IPS-18a (cell line): ENCODE results near the gene SPTLC2.
"Not testable (repeated sequence)": the region's sequence is repeated elsewhere in the genome, so short reads cannot be mapped to it uniquely, and the experiment has no call there.

ENCODE experiments used
- H3K27ac ChIP-seq: one replicate; pipeline ENCODE4 v1.5.1; 2013; ENCODE audit warnings: low read length
- H3K27me3 ChIP-seq: one replicate; pipeline ENCODE4 v1.6.1; 2013; ENCODE audit warnings: mild to moderate bottlenecking, low read length; ENCODE audit not compliant: control insufficient read depth, insufficient read depth
- H3K36me3 ChIP-seq: one replicate; pipeline ENCODE4 v1.6.1; 2013; ENCODE audit warnings: low read depth, low read length; ENCODE audit not compliant: control insufficient read depth
- H3K4me1 ChIP-seq: one replicate; pipeline ENCODE4 v1.6.1; 2013; ENCODE audit warnings: low read depth, low read length; ENCODE audit not compliant: control insufficient read depth
- H3K4me3 ChIP-seq: one replicate; pipeline ENCODE4 v1.5.1; 2013; ENCODE audit warnings: low read length
- H3K9ac ChIP-seq: one replicate; pipeline ENCODE4 v1.6.1; 2013; ENCODE audit warnings: mild to moderate bottlenecking, low read length, moderate library complexity
- H3K9me3 ChIP-seq: one replicate; pipeline ENCODE4 v1.6.1; 2013; ENCODE audit warnings: low read depth, low read length; ENCODE audit not compliant: control insufficient read depth

SPTLC2 gene

GRCh38 chr14:77616454-77617229 is at the start of gene SPTLC2:
SPTLC2 (minus strand) TSS chr14:77616637; CDS start chr14:77616579, 58 bp downstream.
- peak within 1 kb of the TSS; percentile 89 for H3K4me3 ChIP-seq
- H3K9ac ChIP-seq, result peak within 1 kb of the TSS; percentile 59
- H3K36me3 ChIP-seq, result no peaks in the 10 kb centered on the region
- H3K27me3 ChIP-seq, result no peaks in the 10 kb centered on the region
- peaks cover 8% of the 10 kb centered on the region for H3K4me1 ChIP-seq
- H3K9me3 ChIP-seq, result no peaks in the 10 kb centered on the region
- H3K27ac ChIP-seq, result no peak within 1 kb of the TSS

DNA sequence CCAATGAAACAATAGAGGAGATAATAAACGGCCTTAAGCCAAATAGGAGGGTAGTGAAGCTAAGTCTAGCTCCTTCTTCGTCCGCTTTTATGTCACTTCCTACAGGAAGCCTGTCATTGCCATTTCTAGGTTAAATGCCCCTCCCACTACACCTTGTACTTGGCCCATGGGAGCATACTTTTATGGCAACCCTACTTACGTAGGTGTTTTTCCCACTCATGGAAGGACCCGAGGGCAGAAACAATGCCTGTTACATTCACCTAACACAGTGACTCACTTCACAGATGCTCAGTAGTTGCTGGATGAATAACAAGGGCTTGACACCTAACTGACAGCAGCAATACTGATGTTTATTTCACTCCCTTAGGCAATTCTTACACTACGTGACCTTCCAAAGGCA is 46.9 kb upstream of the SPTLC2 start:
- Histone ChIP-seq H3K4me1 (no peaks in the 10 kb centered on the region), H3K9ac (no peak overlapping the region), H3K36me3 (no peaks in the 10 kb centered on the region), H3K4me3 (no peak overlapping the region), H3K9me3 (no peaks in the 10 kb centered on the region), H3K27ac (no peak overlapping the region), H3K27me3 (no peaks in the 10 kb centered on the region)

DNA sequence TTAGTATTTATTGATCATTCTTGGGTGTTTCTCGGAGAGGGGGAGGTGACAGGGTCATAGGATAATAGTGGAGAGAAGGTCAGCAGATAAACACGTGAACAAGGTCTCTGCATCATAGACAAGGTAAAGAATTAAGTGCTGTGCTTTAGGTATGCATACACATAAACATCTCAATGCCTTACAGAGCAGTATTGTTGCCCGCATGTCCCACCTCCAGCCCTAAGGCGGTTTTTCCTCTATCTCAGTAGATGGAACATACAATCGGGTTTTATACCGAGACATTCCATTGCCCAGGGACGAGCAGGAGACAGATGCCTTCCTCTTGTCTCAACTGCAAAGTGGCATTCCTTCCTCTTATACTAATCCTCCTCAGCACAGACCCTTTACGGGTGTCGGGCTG is 45.1 kb upstream of the SPTLC2 start:
- H3K27me3 ChIP-seq, H3K9ac ChIP-seq, H3K4me1 ChIP-seq, H3K27ac ChIP-seq, H3K36me3 ChIP-seq, H3K4me3 ChIP-seq, H3K9me3 ChIP-seq: not testable (repeated sequence)

GRCh38 chr14:77660754-77661153 is 44.3 kb upstream of the SPTLC2 start:
- H3K4me3 ChIP-seq, result no peak overlapping the region
- no peak overlapping the region for H3K9ac ChIP-seq
- no peaks in the 10 kb centered on the region for H3K36me3 ChIP-seq
- no peaks in the 10 kb centered on the region for H3K27me3 ChIP-seq
- no peaks in the 10 kb centered on the region for H3K4me1 ChIP-seq
- H3K9me3 ChIP-seq, result no peaks in the 10 kb centered on the region
- H3K27ac ChIP-seq, result no peak overlapping the region

- H3K4me1 ChIP-seq, result no peaks in the 10 kb centered on the region
- no peaks in the 10 kb centered on the region for H3K36me3 ChIP-seq
- no peak overlapping the region for H3K27ac ChIP-seq
- no peaks in the 10 kb centered on the region for H3K27me3 ChIP-seq
- no peak overlapping the region for H3K9ac ChIP-seq
- H3K4me3 ChIP-seq, result no peak overlapping the region
- no peaks in the 10 kb centered on the region for H3K9me3 ChIP-seq
These were observed 43.4 kb upstream of the SPTLC2 start for GRCh38 chr14:77659831-77660230.

DNA sequence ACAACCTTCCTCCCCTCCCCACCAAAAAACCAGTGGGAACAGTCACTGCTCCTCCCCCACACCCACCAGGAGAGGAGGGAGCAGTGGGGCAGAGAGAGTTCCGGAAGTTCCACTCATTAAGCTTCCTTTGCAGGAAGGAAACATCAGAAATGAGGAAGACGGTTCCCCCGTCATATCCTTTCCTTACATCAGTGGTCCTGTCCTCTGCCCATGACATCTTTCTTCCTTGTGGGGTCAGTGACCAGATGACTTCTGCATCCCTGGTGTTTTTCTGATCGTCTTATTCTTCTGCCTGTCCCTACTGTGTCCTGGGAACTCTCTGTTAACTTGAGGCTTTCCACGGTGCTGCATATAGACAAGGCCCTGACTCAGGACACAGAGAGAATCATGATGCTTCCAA is 40.8 kb upstream of the SPTLC2 start:
- no peaks in the 10 kb centered on the region for H3K36me3 ChIP-seq
- no peaks in the 10 kb centered on the region for H3K9me3 ChIP-seq
- H3K4me3 ChIP-seq, result no peak overlapping the region
- H3K4me1 ChIP-seq, result peaks cover 12% of the 10 kb centered on the region
- H3K27me3 ChIP-seq, result no peaks in the 10 kb centered on the region
- no peak overlapping the region for H3K27ac ChIP-seq
- no peak overlapping the region for H3K9ac ChIP-seq

GRCh38 chr14:77654001-77654441 is 37.6 kb upstream of the SPTLC2 start:
- Histone ChIP-seq H3K9me3 (no peaks in the 10 kb centered on the region), H3K4me1 (peaks cover 12% of the 10 kb centered on the region), H3K4me3 (no peak overlapping the region), H3K27ac (no peak overlapping the region), H3K27me3 (no peaks in the 10 kb centered on the region), H3K36me3 (no peaks in the 10 kb centered on the region), H3K9ac (no peak overlapping the region)

- Histone ChIP-seq H3K27ac (no peak overlapping the region), H3K4me3 (no peak overlapping the region), H3K4me1 (peaks cover 10% of the 10 kb centered on the region), H3K9ac (no peak overlapping the region), H3K9me3 (no peaks in the 10 kb centered on the region), H3K27me3 (no peaks in the 10 kb centered on the region), H3K36me3 (no peaks in the 10 kb centered on the region)
These were observed 32.9 kb upstream of the SPTLC2 start for GRCh38 chr14:77649326-77649725.

DNA sequence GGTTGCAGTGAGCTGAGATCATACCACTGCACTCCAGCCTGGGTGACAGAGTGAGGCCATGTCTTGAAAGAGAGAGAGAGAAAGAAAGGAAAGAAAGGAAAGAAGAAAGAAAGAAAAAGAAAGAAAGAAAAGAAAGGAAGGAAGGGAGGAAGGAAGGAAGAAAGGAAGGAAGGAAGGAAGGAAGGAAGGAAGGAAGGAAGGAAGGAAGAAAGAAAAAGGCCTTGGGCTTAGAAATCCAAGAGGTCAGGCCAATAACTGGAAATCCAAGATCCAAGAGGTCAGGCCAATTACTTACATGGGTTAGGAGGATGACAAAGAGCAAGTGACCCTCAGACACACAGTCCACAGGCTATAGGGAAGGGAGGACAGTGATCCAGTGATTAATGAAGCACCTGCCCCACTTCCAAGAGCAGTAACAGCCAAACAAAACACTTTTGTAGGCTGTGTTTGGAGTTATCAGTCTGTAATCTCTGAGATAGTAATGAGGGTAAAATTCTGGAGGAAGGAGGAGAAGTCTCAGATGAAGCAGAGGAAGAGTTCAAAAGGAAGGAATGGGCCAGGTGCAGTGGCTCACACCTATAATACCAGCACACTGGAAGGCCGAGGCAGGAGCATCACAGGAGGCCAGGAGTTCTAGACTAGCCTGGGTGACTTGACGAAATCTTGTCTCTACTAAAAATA is 32.2 kb upstream of the SPTLC2 start:
- H3K9ac ChIP-seq, result no peak overlapping the region
- no peak overlapping the region for H3K27ac ChIP-seq
- H3K4me3 ChIP-seq, result no peak overlapping the region
- H3K9me3 ChIP-seq, result no peaks in the 10 kb centered on the region
- H3K4me1 ChIP-seq, result peaks cover 4% of the 10 kb centered on the region
- no peaks in the 10 kb centered on the region for H3K36me3 ChIP-seq
- H3K27me3 ChIP-seq, result no peaks in the 10 kb centered on the region

- H3K36me3 ChIP-seq, result no peaks in the 10 kb centered on the region
- H3K27me3 ChIP-seq, result no peaks in the 10 kb centered on the region
- no peaks in the 10 kb centered on the region for H3K9me3 ChIP-seq
- H3K4me3 ChIP-seq, result no peak overlapping the region
- H3K9ac ChIP-seq, result no peak overlapping the region
- no peaks in the 10 kb centered on the region for H3K4me1 ChIP-seq
- no peak overlapping the region for H3K27ac ChIP-seq
These were observed 31.4 kb upstream of the SPTLC2 start for GRCh38 chr14:77647853-77648252.

GRCh38 chr14:77646907-77647306 is 30.5 kb upstream of the SPTLC2 start:
- Histone ChIP-seq H3K27ac (no peak overlapping the region), H3K9ac (no peak overlapping the region), H3K4me3 (no peak overlapping the region), H3K36me3 (no peaks in the 10 kb centered on the region), H3K4me1 (no peaks in the 10 kb centered on the region), H3K27me3 (no peaks in the 10 kb centered on the region), H3K9me3 (no peaks in the 10 kb centered on the region)
